Measurements from ENCODE around the gene KCNQ1. TPM values are rescaled to one million over a fixed set of nuclear protein-coding genes. Genes with fewer than 3 reads are reported as not detected.

KCNQ1 gene
- total and polyA plus RNA-seq, 2 donors (not counting 3 experiments of a cell fraction or from before 2014, with no cell fraction given), result 0.07 to 0.09 TPM

GRCh38 chr11:2795491-2795991, 350.7 kb downstream of the KCNQ1 start:
- POLR2A ChIA-PET, result no interaction called here
- CTCF ChIA-PET, result no interaction called here
- dilution Hi-C loops (cut with MboI; ENCODE audit: extremely low pct_ligation_motif_present, low sequenced_read_pairs) (no loop called here), intact Hi-C loops (cut with micrococcal nuclease) (no loop called here)
- Histone ChIP-seq H4K20me1 (replicated peaks; ENCODE audit: control insufficient read depth, extremely low read depth, insufficient read depth, low read length) (no peaks in the 10 kb centered on the region), H3K27me3 (ENCODE audit: control insufficient read depth in 2 of 2, insufficient read depth in 2 of 2, low read length in 2 of 2) (peaks cover 0 to 7% of the 10 kb centered on the region in 2 experiments), H3K27ac (ENCODE audit: insufficient read depth, low read depth, low read length) (no peak overlapping the region), H3K9me3 (replicated peaks; ENCODE audit: control insufficient read depth, insufficient read depth, low read length) (no peaks in the 10 kb centered on the region), H3K9me1 (replicated peaks; ENCODE audit: control insufficient read depth, extremely low read depth, insufficient read depth, low read length) (no peaks in the 10 kb centered on the region), H3K79me2 (ENCODE audit: control insufficient read depth, insufficient read depth, low read length) (no peaks in the 10 kb centered on the region), H3K4me1 (ENCODE audit: control insufficient read depth, extremely low read depth, insufficient read depth, low read length) (no peaks in the 10 kb centered on the region), H2AFZ (ENCODE audit: low read depth, low read length) (no peak overlapping the region), H3K9ac (replicated peaks; ENCODE audit: extremely low read depth, insufficient read depth, low read length) (no peak overlapping the region), H3K36me3 (ENCODE audit: control insufficient read depth in 2 of 2, extremely low read depth in 1 of 2, insufficient read depth in 2 of 2, low read length in 2 of 2) (no peaks in the 10 kb centered on the region), H3K4me2 (ENCODE audit: insufficient read depth, low read length) (no peak overlapping the region), H3K4me3 (replicated peaks in 1 of 3; ENCODE audit: insufficient read depth in 1 of 3, low read depth in 1 of 3, low read length in 3 of 3) (no peak overlapping the region)
- DNase-seq (ENCODE audit: low read depth, low spot score) (no peak), FAIRE-seq (no peak)
- BruUV-seq (replicated peaks), result no TSS peak
- TF ChIP-seq MAX (IDR thresholded peaks at IDR 0.05; ENCODE audit: insufficient read depth, insufficient read length) (no peak), MYC (IDR thresholded peaks at IDR 0.05; ENCODE audit: low read depth, low read length) (no peak), POLR2AphosphoS5 (IDR thresholded peaks at IDR 0.05; ENCODE audit: insufficient read depth, low read depth, low read length) (no peak)

GRCh38 chr11:2796091-2796490, 351.3 kb downstream of the KCNQ1 start:
- H3K9ac ChIP-seq (replicated peaks; ENCODE audit: extremely low read depth, insufficient read depth, low read length), result no peak overlapping the region
- TF ChIP-seq POLR2AphosphoS5 (IDR thresholded peaks at IDR 0.05; ENCODE audit: insufficient read depth, low read depth, low read length) (no peak), JUN (IDR thresholded peaks at IDR 0.05; ENCODE audit: borderline replicate concordance, insufficient read depth, insufficient read length, low read depth) (no peak), POLR2A (IDR thresholded peaks at IDR 0.05; ENCODE audit: low read depth, low read length) (no peak), CTCF (IDR thresholded peaks at IDR 0.05; ENCODE audit: extremely low read depth in 1 of 2, insufficient read depth in 1 of 2, low read depth in 1 of 2, low read length in 2 of 2) (no peak), GATA2 (IDR thresholded peaks at IDR 0.05; ENCODE audit: insufficient read depth, insufficient read length, low read depth, low read length) (no peak), MAX (IDR thresholded peaks at IDR 0.05; ENCODE audit: insufficient read depth, insufficient read length) (no peak), FOS (IDR thresholded peaks at IDR 0.05; ENCODE audit: borderline replicate concordance, insufficient read depth, low read length) (no peak), MYC (IDR thresholded peaks at IDR 0.05; ENCODE audit: low read depth, low read length) (no peak), EZH2 (IDR thresholded peaks at IDR 0.05; ENCODE audit: borderline replicate concordance, low read depth, low read length, severe bottlenecking) (no peak)
- BruUV-seq (replicated peaks), result no TSS peak
- H2AFZ ChIP-seq (ENCODE audit: low read depth, low read length), result no peak overlapping the region
- CTCF ChIA-PET, result no interaction called here
- FAIRE-seq (no peak), DNase-seq (ENCODE audit: low read depth, low spot score) (no peak)
- H3K27me3 ChIP-seq (ENCODE audit: control insufficient read depth in 2 of 2, insufficient read depth in 2 of 2, low read length in 2 of 2), result peaks cover 0 to 3% of the 10 kb centered on the region in 2 experiments
- H3K4me1 ChIP-seq (ENCODE audit: control insufficient read depth, extremely low read depth, insufficient read depth, low read length), result no peaks in the 10 kb centered on the region
- POLR2A ChIA-PET, result no interaction called here
- intact Hi-C loops (cut with micrococcal nuclease), result no loop called here
- no peaks in the 10 kb centered on the region for H3K9me3 ChIP-seq (replicated peaks; ENCODE audit: control insufficient read depth, insufficient read depth, low read length)
- H3K27ac ChIP-seq (ENCODE audit: insufficient read depth, low read depth, low read length), result no peak overlapping the region
- H3K79me2 ChIP-seq (ENCODE audit: control insufficient read depth, insufficient read depth, low read length), result no peaks in the 10 kb centered on the region
- H3K9me1 ChIP-seq (replicated peaks; ENCODE audit: control insufficient read depth, extremely low read depth, insufficient read depth, low read length), result no peaks in the 10 kb centered on the region
- no peaks in the 10 kb centered on the region for H4K20me1 ChIP-seq (replicated peaks; ENCODE audit: control insufficient read depth, extremely low read depth, insufficient read depth, low read length)
- H3K4me3 ChIP-seq (replicated peaks in 1 of 3; ENCODE audit: insufficient read depth in 1 of 3, low read depth in 1 of 3, low read length in 3 of 3), result no peak overlapping the region
- H3K36me3 ChIP-seq (ENCODE audit: control insufficient read depth in 2 of 2, extremely low read depth in 1 of 2, insufficient read depth in 2 of 2, low read length in 2 of 2), result no peaks in the 10 kb centered on the region
- no peak overlapping the region for H3K4me2 ChIP-seq (ENCODE audit: insufficient read depth, low read length)
- dilution Hi-C loops (cut with MboI; ENCODE audit: extremely low pct_ligation_motif_present, low sequenced_read_pairs), result no loop called here
